HEK293 (cell line): ENCODE measurements around the gene ZNF311.

ENCODE experiments used
- GFI1B ChIP-seq: fragments of 450-650 bp; formaldehyde crosslinking; IDR thresholded peaks from 2 replicates; pipeline ENCODE4 v1.5.1; 2016; ENCODE audit warnings: missing biosample characterization, missing genetic modification characterization
- HOXA7 ChIP-seq: sonication (generic); formaldehyde crosslinking; IDR thresholded peaks from 2 replicates; pipeline ENCODE4 v1.8.1; 2022; ENCODE audit warnings: missing genetic modification reagents, borderline replicate concordance
- KLF10 ChIP-seq: fragments of 450-650 bp; IDR thresholded peaks from 2 replicates; pipeline ENCODE4 v1.5.1; 2018; ENCODE audit warnings: missing biosample characterization, mild to moderate bottlenecking, missing genetic modification characterization
- PRDM10 ChIP-seq: fragments of 450-650 bp; formaldehyde crosslinking; IDR thresholded peaks from 2 replicates; pipeline ENCODE4 v1.5.1; 2016; ENCODE audit warnings: missing biosample characterization, missing genetic modification characterization
- SP7 ChIP-seq: fragments of 450-650 bp; formaldehyde crosslinking; IDR thresholded peaks from 2 replicates; pipeline ENCODE4 v1.5.1; 2016; ENCODE audit warnings: missing biosample characterization, missing genetic modification characterization
- TRIM28 ChIP-seq: IDR thresholded peaks from 2 replicates; pipeline ENCODE4 v1.6.1; 2011; ENCODE audit warnings: low read length, control low read depth, borderline replicate concordance
- ZBTB1 ChIP-seq: fragments of 450-650 bp; formaldehyde crosslinking; IDR thresholded peaks from 2 replicates; pipeline ENCODE4 v1.5.1; 2016; ENCODE audit warnings: missing biosample characterization, missing genetic modification characterization
- ZBTB11 ChIP-seq: fragments of 450-650 bp; formaldehyde crosslinking; conservative IDR thresholded peaks from 2 replicates; pipeline ENCODE4 v1.5.1; 2016; ENCODE audit warnings: low read depth, missing biosample characterization, missing genetic modification characterization
- ZBTB17 ChIP-seq: fragments of 450-650 bp; formaldehyde crosslinking; IDR thresholded peaks from 2 replicates; pipeline ENCODE4 v1.5.1; 2016; ENCODE audit warnings: missing biosample characterization, missing genetic modification characterization
- ZBTB20 ChIP-seq: fragments of 450-650 bp; formaldehyde crosslinking; IDR thresholded peaks from 2 replicates; pipeline ENCODE4 v1.5.1; 2016; ENCODE audit warnings: missing biosample characterization, missing genetic modification characterization
- ZNF112 ChIP-seq: fragments of 450-650 bp; formaldehyde crosslinking; IDR thresholded peaks from 2 replicates; pipeline ENCODE4 v1.5.0; 2017; ENCODE audit warnings: missing biosample characterization, missing genetic modification characterization
- ZNF155 ChIP-seq: fragments of 450-650 bp; formaldehyde crosslinking; IDR thresholded peaks from 2 replicates; pipeline ENCODE4 v1.5.1; 2016; ENCODE audit warnings: missing biosample characterization, missing genetic modification characterization
- ZNF2 ChIP-seq: fragments of 450-650 bp; formaldehyde crosslinking; IDR thresholded peaks from 2 replicates; pipeline ENCODE4 v1.5.1; 2016; ENCODE audit warnings: missing biosample characterization, missing genetic modification characterization
- ZNF223 ChIP-seq: fragments of 450-650 bp; formaldehyde crosslinking; IDR thresholded peaks from 2 replicates; pipeline ENCODE4 v1.5.1; 2016; ENCODE audit warnings: missing biosample characterization, missing genetic modification characterization
- ZNF280C ChIP-seq: fragments of 450-650 bp; formaldehyde crosslinking; IDR thresholded peaks from 2 replicates; pipeline ENCODE4 v1.5.1; 2016; ENCODE audit warnings: missing biosample characterization, missing genetic modification characterization
- ZNF280D ChIP-seq: fragments of 450-650 bp; formaldehyde crosslinking; IDR thresholded peaks from 2 replicates; pipeline ENCODE4 v1.5.1; 2016; ENCODE audit warnings: missing biosample characterization, missing genetic modification characterization
- ZNF292 ChIP-seq: fragments of 450-650 bp; formaldehyde crosslinking; IDR thresholded peaks from 2 replicates; pipeline ENCODE4 v1.5.1; 2016; ENCODE audit warnings: low read depth, missing biosample characterization, missing genetic modification characterization, borderline replicate concordance
- ZNF335 ChIP-seq: fragments of 450-650 bp; formaldehyde crosslinking; conservative IDR thresholded peaks from 2 replicates; pipeline ENCODE4 v1.5.1; 2016; ENCODE audit warnings: missing biosample characterization, missing genetic modification characterization
- ZNF394 ChIP-seq: fragments of 450-650 bp; formaldehyde crosslinking; IDR thresholded peaks from 2 replicates; pipeline ENCODE4 v1.5.1; 2016; ENCODE audit warnings: missing biosample characterization, missing genetic modification characterization, mild to moderate bottlenecking, moderate library complexity, borderline replicate concordance
- ZNF416 ChIP-seq: fragments of 450-650 bp; formaldehyde crosslinking; IDR thresholded peaks from 2 replicates; pipeline ENCODE4 v1.5.1; 2016; ENCODE audit warnings: missing biosample characterization, missing genetic modification characterization
- ZNF426 ChIP-seq: fragments of 450-650 bp; formaldehyde crosslinking; IDR thresholded peaks from 2 replicates; pipeline ENCODE4 v1.5.1; 2017; ENCODE audit warnings: missing biosample characterization, missing genetic modification characterization, mild to moderate bottlenecking, inconsistent platforms, moderate library complexity
- ZNF544 ChIP-seq: fragments of 450-650 bp; formaldehyde crosslinking; IDR thresholded peaks from 2 replicates; pipeline ENCODE4 v1.5.0; 2017; ENCODE audit warnings: missing biosample characterization, missing genetic modification characterization
- ZNF639 ChIP-seq: fragments of 450-650 bp; formaldehyde crosslinking; IDR thresholded peaks from 2 replicates; pipeline ENCODE4 v1.5.1; 2016; ENCODE audit warnings: missing biosample characterization, missing genetic modification characterization
- ZNF654 ChIP-seq: fragments of 450-650 bp; formaldehyde crosslinking; IDR thresholded peaks from 2 replicates; pipeline ENCODE4 v1.5.1; 2016; ENCODE audit warnings: low read depth, missing biosample characterization, missing genetic modification characterization
- ZNF658 ChIP-seq: fragments of 450-650 bp; formaldehyde crosslinking; IDR thresholded peaks from 2 replicates; pipeline ENCODE4; 2016; ENCODE audit warnings: missing biosample characterization, missing genetic modification characterization
- ZNF747 ChIP-seq: fragments of 450-650 bp; formaldehyde crosslinking; IDR thresholded peaks from 2 replicates; pipeline ENCODE4 v1.5.1; 2016; ENCODE audit warnings: missing biosample characterization, missing genetic modification characterization
- ZNF785 ChIP-seq: fragments of 450-650 bp; formaldehyde crosslinking; IDR thresholded peaks from 2 replicates; pipeline ENCODE4 v1.5.1; 2016; ENCODE audit warnings: missing biosample characterization, missing genetic modification characterization
- ZNF792 ChIP-seq: fragments of 450-650 bp; formaldehyde crosslinking; IDR thresholded peaks from 2 replicates; pipeline ENCODE4 v1.5.1; 2016; ENCODE audit warnings: missing biosample characterization, missing genetic modification characterization

ZNF311 gene

GRCh38 chr6:29011276-29011734 is 6.2 kb upstream of the ZNF311 start (continued):
- TF ChIP-seq ZNF280D (tag by site-specific recombination) = no peak
- TF ChIP-seq ZNF280C (tag by site-specific recombination) = no peak
- no peak for TF ChIP-seq ZBTB1 (tag by site-specific recombination)
- TF ChIP-seq ZNF112 (tag by site-specific recombination) = no peak
- peak; percentile 67 for TF ChIP-seq ZNF335 (tag by site-specific recombination)
- no peak for TF ChIP-seq ZNF747 (tag by site-specific recombination)
- TF ChIP-seq ZNF544 = no peak
- no peak for TF ChIP-seq ZNF155 (tag by site-specific recombination)
- TF ChIP-seq ZNF658 (tag by site-specific recombination) = no peak
- TF ChIP-seq ZBTB11 (tag by site-specific recombination) = peak; percentile 92
- no peak for TF ChIP-seq ZNF2 (tag by site-specific recombination)
- TF ChIP-seq ZNF792 (tag by site-specific recombination) = no peak
- TF ChIP-seq ZNF639 (tag by site-specific recombination) = no peak
- no peak for TF ChIP-seq ZNF654 (tag by site-specific recombination)
- TF ChIP-seq ZNF785 = no peak
- no peak for TF ChIP-seq ZNF394 (tag by site-specific recombination)
- TF ChIP-seq ZBTB20 = no peak; the same call in 1 of the 2 replicates
- no peak for TF ChIP-seq KLF10 (tag by site-specific recombination)
- 0 out of 2 replicates have a peak, but pooled peaks have one; percentile 12 for TF ChIP-seq SP7 (tag by site-specific recombination)
- TF ChIP-seq HOXA7 (CRISPR knock-in tag) = no peak
- no peak for TF ChIP-seq ZNF416
- TF ChIP-seq ZNF223 (tag by site-specific recombination) = no peak
- 0 out of 2 replicates have a peak, but pooled peaks have one; percentile 22 for TF ChIP-seq ZBTB17
- no peak for TF ChIP-seq ZNF426
- TF ChIP-seq PRDM10 (tag by site-specific recombination) = peak; percentile 74
- no peak for TF ChIP-seq ZNF292
- no peak for TF ChIP-seq TRIM28
- TF ChIP-seq GFI1B (tag by site-specific recombination) = no peak
